Thyroid gland (tissue), 4 donors: ENCODE measurements around the gene PDE10A.

Source experiments
- POLR2A ChIP-seq, 2 donors: fragments of 450-650 bp; IDR thresholded peaks; one replicate each; pipeline ENCODE4 v1.6.1; 2017; ENCODE audit warnings: antibody characterized with exemption in 2 of 2, mild to moderate bottlenecking in 2 of 2, moderate library complexity in 1 of 2
- TF ChIP-seq, protein P1 (sequence below), 6 experiments: fragments of 200-600 bp in 3 of 6; fragments of 450-650 bp in 3 of 6; sonication (generic) in 3 of 6; IDR thresholded peaks; one replicate each; pipeline ENCODE4 v1.5.1; 2016 to 2019; ENCODE audit warnings: antibody characterized with exemption in 6 of 6, mild to moderate bottlenecking in 2 of 6, inconsistent platforms in 1 of 6, moderate library complexity in 1 of 6

DNA sequence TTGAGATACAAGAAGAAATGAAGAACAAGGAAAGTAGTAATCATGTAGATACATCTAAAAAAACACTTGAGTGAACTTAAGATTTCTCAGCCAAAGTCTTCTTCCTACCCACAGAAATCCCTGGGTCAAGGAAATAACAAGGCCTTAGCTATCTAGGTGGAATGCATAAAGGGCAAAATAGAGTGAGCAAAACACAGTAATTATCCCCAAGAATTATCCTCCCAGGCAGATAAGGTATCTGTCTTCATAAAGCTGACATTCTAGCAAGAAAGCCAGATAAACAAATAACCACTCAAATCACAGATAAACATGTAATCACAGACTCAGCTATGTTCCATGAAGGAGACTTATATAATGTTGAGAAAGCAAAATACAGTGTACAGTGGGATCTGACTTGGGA is 216.7 kb downstream of the PDE10A start:
- TF ChIP-seq, protein P1, sequence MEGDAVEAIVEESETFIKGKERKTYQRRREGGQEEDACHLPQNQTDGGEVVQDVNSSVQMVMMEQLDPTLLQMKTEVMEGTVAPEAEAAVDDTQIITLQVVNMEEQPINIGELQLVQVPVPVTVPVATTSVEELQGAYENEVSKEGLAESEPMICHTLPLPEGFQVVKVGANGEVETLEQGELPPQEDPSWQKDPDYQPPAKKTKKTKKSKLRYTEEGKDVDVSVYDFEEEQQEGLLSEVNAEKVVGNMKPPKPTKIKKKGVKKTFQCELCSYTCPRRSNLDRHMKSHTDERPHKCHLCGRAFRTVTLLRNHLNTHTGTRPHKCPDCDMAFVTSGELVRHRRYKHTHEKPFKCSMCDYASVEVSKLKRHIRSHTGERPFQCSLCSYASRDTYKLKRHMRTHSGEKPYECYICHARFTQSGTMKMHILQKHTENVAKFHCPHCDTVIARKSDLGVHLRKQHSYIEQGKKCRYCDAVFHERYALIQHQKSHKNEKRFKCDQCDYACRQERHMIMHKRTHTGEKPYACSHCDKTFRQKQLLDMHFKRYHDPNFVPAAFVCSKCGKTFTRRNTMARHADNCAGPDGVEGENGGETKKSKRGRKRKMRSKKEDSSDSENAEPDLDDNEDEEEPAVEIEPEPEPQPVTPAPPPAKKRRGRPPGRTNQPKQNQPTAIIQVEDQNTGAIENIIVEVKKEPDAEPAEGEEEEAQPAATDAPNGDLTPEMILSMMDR (IDR thresholded peaks at IDR 0.05): no peak
- TF ChIP-seq POLR2A (IDR thresholded peaks at IDR 0.05): no peak
